Measurements from ENCODE around the gene AIF1. TPM values are rescaled to one million over a fixed set of nuclear protein-coding genes. Genes with fewer than 3 reads are reported as not detected.

AIF1 gene
- polyA plus RNA-seq, 1 donor (not counting 4 experiments of a cell fraction or from before 2014, with no cell fraction given) = not detected

GRCh38 chr6:31641370-31641769, 26.3 kb downstream of the AIF1 start:
- H3K4me1 ChIP-seq (ENCODE audit: control insufficient read depth, extremely low read depth, insufficient read depth, low read length) = no peaks in the 10 kb centered on the region
- TF ChIP-seq CTCF (optimal IDR thresholded peaks at IDR 0.05 in 1 of 3, IDR thresholded peaks at IDR 0.05 in 1 of 3, conservative IDR thresholded peaks at IDR 0.05 in 1 of 3; ENCODE audit: extremely low read depth in 1 of 3, insufficient read depth in 2 of 3, low read length in 3 of 3) = no peak
- TF ChIP-seq EZH2 (IDR thresholded peaks at IDR 0.05; ENCODE audit: low read length) = no peak
- no peak overlapping the region for H3K4me2 ChIP-seq (ENCODE audit: control insufficient read depth, extremely low read depth, insufficient read depth, low read depth, low read length)
- H3K36me3 ChIP-seq (ENCODE audit: control insufficient read depth in 2 of 2, extremely low read depth in 1 of 2, insufficient read depth in 2 of 2, low read length in 2 of 2) = peaks cover 49 to 54% of the 10 kb centered on the region in 2 experiments
- dilution Hi-C loops (cut with MboI; ENCODE audit: extremely low pct_ligation_motif_present, low sequenced_read_pairs) = no loop called here
- H3K79me2 ChIP-seq (ENCODE audit: control insufficient read depth, insufficient read depth, low read length) = no peaks in the 10 kb centered on the region
- DNase-seq (ENCODE audit: low read depth, low spot score) (no peak), FAIRE-seq (no peak)
- H3K9me3 ChIP-seq (ENCODE audit: control insufficient read depth, low read depth, low read length) = no peaks in the 10 kb centered on the region
- H3K9ac ChIP-seq (ENCODE audit: control insufficient read depth, extremely low read depth, insufficient read depth, low read length) = no peak overlapping the region
- H2AFZ ChIP-seq (ENCODE audit: control insufficient read depth, low read length) = no peak overlapping the region
- no peak overlapping the region for H3K4me3 ChIP-seq (ENCODE audit: control insufficient read depth in 2 of 3, extremely low read depth in 1 of 3, insufficient read depth in 2 of 3, low read depth in 1 of 3, low read length in 3 of 3)
- H4K20me1 ChIP-seq (ENCODE audit: control insufficient read depth, extremely low read depth, insufficient read depth, low read length) = no peaks in the 10 kb centered on the region
- H3K27ac ChIP-seq (ENCODE audit: control insufficient read depth, insufficient read depth, low read length) = no peak overlapping the region
- no peaks in the 10 kb centered on the region for H3K9me1 ChIP-seq (ENCODE audit: control insufficient read depth, extremely low read depth, insufficient read depth, low read length)
- H3K27me3 ChIP-seq (ENCODE audit: control insufficient read depth, extremely low read depth, insufficient read depth, low read length) = no peaks in the 10 kb centered on the region

GRCh38 chr6:31642798-31643570, 27.9 kb downstream of the AIF1 start:
- TF ChIP-seq CTCF (optimal IDR thresholded peaks at IDR 0.05 in 1 of 3, IDR thresholded peaks at IDR 0.05 in 1 of 3, conservative IDR thresholded peaks at IDR 0.05 in 1 of 3; ENCODE audit: extremely low read depth in 1 of 3, insufficient read depth in 2 of 3, low read length in 3 of 3) = no peak
- TF ChIP-seq EZH2 (IDR thresholded peaks at IDR 0.05; ENCODE audit: low read length) = no peak
- H3K79me2 ChIP-seq (ENCODE audit: control insufficient read depth, insufficient read depth, low read length) = no peaks in the 10 kb centered on the region

More at GRCh38 chr6:31642798-31643570, 27.9 kb downstream of the AIF1 start:
- Histone ChIP-seq H3K9me1 (ENCODE audit: control insufficient read depth, extremely low read depth, insufficient read depth, low read length) (no peaks in the 10 kb centered on the region), H3K4me3 (ENCODE audit: control insufficient read depth in 2 of 3, extremely low read depth in 1 of 3, insufficient read depth in 2 of 3, low read depth in 1 of 3, low read length in 3 of 3) (no peak overlapping the region), H2AFZ (ENCODE audit: control insufficient read depth, low read length) (no peak overlapping the region), H3K9ac (ENCODE audit: control insufficient read depth, extremely low read depth, insufficient read depth, low read length) (no peak overlapping the region), H3K36me3 (ENCODE audit: control insufficient read depth in 2 of 2, extremely low read depth in 1 of 2, insufficient read depth in 2 of 2, low read length in 2 of 2) (peaks cover 42 to 56% of the 10 kb centered on the region in 2 experiments), H3K4me2 (ENCODE audit: control insufficient read depth, extremely low read depth, insufficient read depth, low read depth, low read length) (no peak overlapping the region), H4K20me1 (ENCODE audit: control insufficient read depth, extremely low read depth, insufficient read depth, low read length) (no peaks in the 10 kb centered on the region), H3K9me3 (ENCODE audit: control insufficient read depth, low read depth, low read length) (no peaks in the 10 kb centered on the region), H3K27me3 (ENCODE audit: control insufficient read depth, extremely low read depth, insufficient read depth, low read length) (no peaks in the 10 kb centered on the region), H3K4me1 (ENCODE audit: control insufficient read depth, extremely low read depth, insufficient read depth, low read length) (no peaks in the 10 kb centered on the region), H3K27ac (ENCODE audit: control insufficient read depth, insufficient read depth, low read length) (no peak overlapping the region)
- dilution Hi-C loops (cut with MboI; ENCODE audit: extremely low pct_ligation_motif_present, low sequenced_read_pairs) = no loop called here
- FAIRE-seq = no peak
- DNase-seq (ENCODE audit: low read depth, low spot score) = no peak
